NK-92 (cell line): Measurements from ENCODE around the gene IGHMBP2.

Experiments
- DNase-seq: peaks from one replicate; lab custom pipeline; 2025; ENCODE audit not compliant: unreplicated experiment; lab: John Stamatoyannopoulos, UW

Gene IGHMBP2

GRCh38 chr11:68889948-68890446 is 13.7 kb upstream of the IGHMBP2 start:
- no peak for DNase-seq

GRCh38 chr11:68890490-68891231 is 13.0 kb upstream of the IGHMBP2 start:
- DNase-seq = no peak

GRCh38 chr11:68891351-68891948 is 12.2 kb upstream of the IGHMBP2 start:
- no peak for DNase-seq

GRCh38 chr11:68892576-68892975 is 11.1 kb upstream of the IGHMBP2 start:
- no peak for DNase-seq

- no peak for DNase-seq
These were observed 10.4 kb upstream of the IGHMBP2 start for GRCh38 chr11:68893282-68893681.

GRCh38 chr11:68896171-68896959 is 7.3 kb upstream of the IGHMBP2 start:
- DNase-seq = no peak

GRCh38 chr11:68897441-68897840 is 6.2 kb upstream of the IGHMBP2 start:
- no peak for DNase-seq

GRCh38 chr11:68900835-68901381 is 2.8 kb upstream of the IGHMBP2 start:
- DNase-seq = no peak

GRCh38 chr11:68904248-68904847 is 657 bp downstream of the IGHMBP2 start:
- DNase-seq = no peak

- no peak for DNase-seq
These were observed 2.0 kb downstream of the IGHMBP2 start for GRCh38 chr11:68905421-68906360.

GRCh38 chr11:68908273-68908672 is 4.6 kb downstream of the IGHMBP2 start:
- no peak for DNase-seq

- DNase-seq = no peak
These were observed 7.3 kb downstream of the IGHMBP2 start for GRCh38 chr11:68910965-68911364.

- no peak for DNase-seq
These were observed 8.0 kb downstream of the IGHMBP2 start for GRCh38 chr11:68911731-68912130.

GRCh38 chr11:68912254-68912653 is 8.6 kb downstream of the IGHMBP2 start:
- no peak for DNase-seq

GRCh38 chr11:68913188-68913587 is 9.5 kb downstream of the IGHMBP2 start:
- no peak for DNase-seq

- no peak for DNase-seq
These were observed 11.1 kb downstream of the IGHMBP2 start for GRCh38 chr11:68914761-68915160.

GRCh38 chr11:68916439-68916838 is 12.7 kb downstream of the IGHMBP2 start:
- DNase-seq = no peak

- no peak for DNase-seq
These were observed 19.9 kb downstream of the IGHMBP2 start for GRCh38 chr11:68923614-68924013.

GRCh38 chr11:68924073-68924925 is 20.6 kb downstream of the IGHMBP2 start:
- no peak for DNase-seq
